ENCODE measurements around the gene GPS2. TPM values are rescaled to one million over a fixed set of nuclear protein-coding genes. Genes with fewer than 3 reads are reported as not detected.
"Not testable (repeated sequence)": the region's sequence is repeated elsewhere in the genome, so short reads cannot be mapped to it uniquely, and the experiment has no call there.

The GPS2 gene
- total RNA-seq, 4 donors from 2014 or later, result 34.0 to 68.3 (median 43.9) TPM

- Histone ChIP-seq H3K4me1 (no peaks in the 10 kb centered on the region), H3K36me3 (no peaks in the 10 kb centered on the region), H3K27ac (no peak overlapping the region), H3K4me3 (no peak overlapping the region), H3K9me3 (no peaks in the 10 kb centered on the region), H3K27me3 (no peaks in the 10 kb centered on the region)
- no peak for DNase-seq
- TF ChIP-seq POLR2A (IDR thresholded peaks at IDR 0.05), result no peak
- TF ChIP-seq, protein P1, sequence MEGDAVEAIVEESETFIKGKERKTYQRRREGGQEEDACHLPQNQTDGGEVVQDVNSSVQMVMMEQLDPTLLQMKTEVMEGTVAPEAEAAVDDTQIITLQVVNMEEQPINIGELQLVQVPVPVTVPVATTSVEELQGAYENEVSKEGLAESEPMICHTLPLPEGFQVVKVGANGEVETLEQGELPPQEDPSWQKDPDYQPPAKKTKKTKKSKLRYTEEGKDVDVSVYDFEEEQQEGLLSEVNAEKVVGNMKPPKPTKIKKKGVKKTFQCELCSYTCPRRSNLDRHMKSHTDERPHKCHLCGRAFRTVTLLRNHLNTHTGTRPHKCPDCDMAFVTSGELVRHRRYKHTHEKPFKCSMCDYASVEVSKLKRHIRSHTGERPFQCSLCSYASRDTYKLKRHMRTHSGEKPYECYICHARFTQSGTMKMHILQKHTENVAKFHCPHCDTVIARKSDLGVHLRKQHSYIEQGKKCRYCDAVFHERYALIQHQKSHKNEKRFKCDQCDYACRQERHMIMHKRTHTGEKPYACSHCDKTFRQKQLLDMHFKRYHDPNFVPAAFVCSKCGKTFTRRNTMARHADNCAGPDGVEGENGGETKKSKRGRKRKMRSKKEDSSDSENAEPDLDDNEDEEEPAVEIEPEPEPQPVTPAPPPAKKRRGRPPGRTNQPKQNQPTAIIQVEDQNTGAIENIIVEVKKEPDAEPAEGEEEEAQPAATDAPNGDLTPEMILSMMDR (IDR thresholded peaks at IDR 0.05), result no peak
- intact Hi-C loops (cut with DNase I; ENCODE audit: low total_unique reads), result no loop called here
Measured at GRCh38 chr17:7346761-7347614, 31.8 kb upstream of the GPS2 start.

GRCh38 chr17:7343250-7343649, 28.1 kb upstream of the GPS2 start:
- Histone ChIP-seq H3K27me3 (no peaks in the 10 kb centered on the region), H3K4me3 (no peak overlapping the region), H3K27ac (no peak overlapping the region), H3K4me1 (no peaks in the 10 kb centered on the region), H3K9me3 (no peaks in the 10 kb centered on the region), H3K36me3 (no peaks in the 10 kb centered on the region)
- no peak for DNase-seq
- no peak for TF ChIP-seq POLR2A (IDR thresholded peaks at IDR 0.05)
- TF ChIP-seq, protein P1 (IDR thresholded peaks at IDR 0.05), result no peak
- intact Hi-C loops (cut with DNase I; ENCODE audit: low total_unique reads), result no loop called here

- no peaks in the 10 kb centered on the region for H3K4me1 ChIP-seq
- no peaks in the 10 kb centered on the region for H3K27me3 ChIP-seq
- no peak for DNase-seq
- no peak overlapping the region for H3K27ac ChIP-seq
- no peaks in the 10 kb centered on the region for H3K9me3 ChIP-seq
- no peak for TF ChIP-seq POLR2A (IDR thresholded peaks at IDR 0.05)
- TF ChIP-seq, protein P1 (IDR thresholded peaks at IDR 0.05), result no peak
- H3K36me3 ChIP-seq, result no peaks in the 10 kb centered on the region
- no peak overlapping the region for H3K4me3 ChIP-seq
- intact Hi-C loops (cut with DNase I; ENCODE audit: low total_unique reads), result no loop called here
Measured at GRCh38 chr17:7341842-7342241, 26.7 kb upstream of the GPS2 start.

- H3K27ac ChIP-seq, result no peak overlapping the region
- intact Hi-C loops (cut with DNase I; ENCODE audit: low total_unique reads), result no loop called here
- TF ChIP-seq POLR2A (IDR thresholded peaks at IDR 0.05), result no peak
- TF ChIP-seq, protein P1 (IDR thresholded peaks at IDR 0.05), result no peak
- H3K4me1 ChIP-seq, result no peaks in the 10 kb centered on the region
- H3K36me3 ChIP-seq, result no peaks in the 10 kb centered on the region
- DNase-seq, result no peak
- no peaks in the 10 kb centered on the region for H3K27me3 ChIP-seq
- H3K9me3 ChIP-seq, result no peaks in the 10 kb centered on the region
- H3K4me3 ChIP-seq, result no peak overlapping the region
Measured at GRCh38 chr17:7340179-7340578, 25.0 kb upstream of the GPS2 start.

DNA sequence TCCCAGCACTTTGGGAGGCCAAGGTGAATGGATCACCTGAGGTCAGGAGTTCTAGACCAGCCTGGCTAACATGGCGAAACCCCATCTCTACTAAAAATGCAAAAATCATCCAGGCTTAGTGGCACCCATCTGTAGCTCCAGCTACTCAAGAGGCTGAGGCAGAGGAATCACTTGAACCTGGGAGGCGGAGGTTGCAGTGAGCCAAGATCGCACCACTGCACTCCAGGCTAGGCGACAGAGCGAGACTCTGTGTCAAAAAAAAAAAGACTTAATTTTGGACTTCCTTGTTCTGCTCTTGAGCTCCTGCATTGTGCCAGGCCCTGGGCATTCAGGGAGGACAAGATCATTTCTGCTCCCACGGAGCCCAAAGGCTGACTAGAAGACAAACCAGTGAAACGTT, 22.4 kb upstream of the GPS2 start:
- H3K27me3 ChIP-seq; H3K36me3 ChIP-seq; H3K27ac ChIP-seq; intact Hi-C loops (cut with DNase I; ENCODE audit: low total_unique reads); H3K4me3 ChIP-seq; H3K9me3 ChIP-seq; H3K4me1 ChIP-seq; DNase-seq: not testable (repeated sequence)

Data from uterus (tissue), 4 donors.